Testis (tissue), 2 donors: ENCODE data around the gene ULK4.

ENCODE experiments used
- POLR2A ChIP-seq: fragments of 450-650 bp; IDR thresholded peaks from one replicate; pipeline ENCODE4 v1.6.1; 2017; ENCODE audit warnings: antibody characterized with exemption, mild to moderate bottlenecking, moderate library complexity
- TF ChIP-seq, protein P1 (sequence below), 3 experiments: fragments of 450-650 bp in 2 of 3; fragments of 200-600 bp in 1 of 3; sonication (generic) in 1 of 3; IDR thresholded peaks; one replicate each; pipeline ENCODE4 v1.5.1; 2016 to 2019; ENCODE audit warnings: antibody characterized with exemption in 3 of 3, mild to moderate bottlenecking in 2 of 3, moderate library complexity in 1 of 3

DNA sequence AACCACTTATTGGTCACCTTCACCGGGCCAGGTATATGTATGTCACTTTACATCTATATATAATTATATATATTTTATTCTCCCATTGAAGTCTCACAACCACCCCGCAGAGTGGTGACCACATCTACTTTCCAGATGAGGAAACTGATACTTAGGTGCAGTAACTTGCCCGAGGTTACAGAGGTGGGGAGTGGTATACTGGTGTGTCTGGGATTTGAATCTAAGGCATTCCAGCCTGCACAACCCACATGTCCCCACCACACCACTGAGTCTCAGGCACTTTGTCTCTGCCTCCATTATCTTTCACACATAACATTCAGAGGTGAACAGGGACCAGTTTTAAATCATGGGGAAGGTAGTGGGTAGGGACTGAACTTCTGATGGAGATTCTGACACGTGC lies 501.2 kb downstream of the ULK4 start:
- TF ChIP-seq, protein P1, sequence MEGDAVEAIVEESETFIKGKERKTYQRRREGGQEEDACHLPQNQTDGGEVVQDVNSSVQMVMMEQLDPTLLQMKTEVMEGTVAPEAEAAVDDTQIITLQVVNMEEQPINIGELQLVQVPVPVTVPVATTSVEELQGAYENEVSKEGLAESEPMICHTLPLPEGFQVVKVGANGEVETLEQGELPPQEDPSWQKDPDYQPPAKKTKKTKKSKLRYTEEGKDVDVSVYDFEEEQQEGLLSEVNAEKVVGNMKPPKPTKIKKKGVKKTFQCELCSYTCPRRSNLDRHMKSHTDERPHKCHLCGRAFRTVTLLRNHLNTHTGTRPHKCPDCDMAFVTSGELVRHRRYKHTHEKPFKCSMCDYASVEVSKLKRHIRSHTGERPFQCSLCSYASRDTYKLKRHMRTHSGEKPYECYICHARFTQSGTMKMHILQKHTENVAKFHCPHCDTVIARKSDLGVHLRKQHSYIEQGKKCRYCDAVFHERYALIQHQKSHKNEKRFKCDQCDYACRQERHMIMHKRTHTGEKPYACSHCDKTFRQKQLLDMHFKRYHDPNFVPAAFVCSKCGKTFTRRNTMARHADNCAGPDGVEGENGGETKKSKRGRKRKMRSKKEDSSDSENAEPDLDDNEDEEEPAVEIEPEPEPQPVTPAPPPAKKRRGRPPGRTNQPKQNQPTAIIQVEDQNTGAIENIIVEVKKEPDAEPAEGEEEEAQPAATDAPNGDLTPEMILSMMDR (IDR thresholded peaks at IDR 0.05): no peak
- no peak for TF ChIP-seq POLR2A
